Glomerular visceral epithelial cell (primary cell): ENCODE measurements around the gene DVL2.

Source experiments
- DNase-seq: peaks from one replicate; pipeline ENCODE4 v3.0.0-alpha.2; 2016; ENCODE audit errors: extremely low spot score

Gene DVL2

DNA sequence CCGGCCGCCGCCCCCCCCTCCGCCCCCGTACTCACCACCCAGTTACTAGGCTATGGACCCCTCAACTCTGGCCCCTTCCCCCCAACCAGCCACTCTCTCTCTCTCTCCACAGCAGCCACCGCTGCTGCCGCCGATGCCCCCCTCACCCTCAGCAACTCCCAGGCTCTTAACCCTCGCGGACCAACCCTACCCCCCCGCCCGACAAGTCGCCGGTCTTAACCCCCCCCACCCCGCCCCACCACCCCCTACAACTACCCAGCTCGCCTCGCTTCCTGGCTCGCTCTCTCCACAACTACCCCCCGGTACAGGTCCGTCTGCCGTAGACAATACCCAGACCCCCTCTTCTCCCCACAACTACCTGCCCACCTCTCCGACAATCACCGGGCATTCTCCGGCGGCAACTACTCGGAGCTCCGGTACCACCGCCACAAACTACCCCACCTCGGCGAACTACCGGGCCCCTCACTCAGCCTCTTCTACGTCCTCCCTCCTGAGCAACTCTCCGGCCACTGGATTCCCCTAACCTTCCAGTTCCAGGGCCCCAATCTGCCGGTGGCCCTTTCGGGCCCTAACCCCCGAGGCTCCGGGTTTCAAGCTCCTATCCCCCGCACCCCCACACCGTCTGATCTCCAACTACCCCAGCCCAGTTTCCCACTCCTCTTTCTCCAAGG is 4.2 kb upstream of the DVL2 start:
- DNase-seq: peak; percentile 52

DNA sequence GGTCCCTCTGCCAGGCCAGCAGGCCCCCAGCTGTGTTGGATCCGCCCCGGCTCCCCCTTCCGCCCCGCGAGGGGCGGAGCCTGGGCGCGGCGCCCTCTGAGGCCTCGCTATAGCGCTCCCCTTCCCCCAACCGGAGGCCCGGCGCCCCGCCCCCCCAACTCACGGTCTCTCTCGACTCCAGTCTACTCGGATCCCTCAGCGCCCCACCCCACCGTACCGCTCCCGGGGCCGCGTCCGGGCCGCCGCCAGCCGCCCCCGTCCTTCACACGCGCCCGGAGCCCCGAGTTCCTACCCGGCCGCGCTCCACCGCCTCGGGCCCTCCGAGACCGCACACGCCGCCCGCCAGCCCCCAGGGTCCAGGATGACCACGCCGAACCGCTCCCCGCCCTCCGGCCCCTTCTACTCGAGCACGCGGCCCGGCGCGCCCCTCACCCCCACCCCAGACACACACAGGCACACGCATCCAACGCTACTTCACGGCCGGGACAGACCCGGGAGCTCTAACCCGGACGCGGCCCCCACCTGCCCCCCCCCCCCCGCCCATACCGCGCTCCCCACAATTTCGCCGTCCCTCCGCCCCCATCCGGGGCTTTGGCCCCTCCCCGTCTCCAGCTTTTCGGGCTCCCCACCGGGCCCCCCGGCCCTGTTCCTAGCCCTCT is 3.6 kb upstream of the DVL2 start:
- peak; percentile 78 for DNase-seq

GRCh38 chr17:7237266-7237760 is 3.0 kb upstream of the DVL2 start:
- DNase-seq: no peak

DNA sequence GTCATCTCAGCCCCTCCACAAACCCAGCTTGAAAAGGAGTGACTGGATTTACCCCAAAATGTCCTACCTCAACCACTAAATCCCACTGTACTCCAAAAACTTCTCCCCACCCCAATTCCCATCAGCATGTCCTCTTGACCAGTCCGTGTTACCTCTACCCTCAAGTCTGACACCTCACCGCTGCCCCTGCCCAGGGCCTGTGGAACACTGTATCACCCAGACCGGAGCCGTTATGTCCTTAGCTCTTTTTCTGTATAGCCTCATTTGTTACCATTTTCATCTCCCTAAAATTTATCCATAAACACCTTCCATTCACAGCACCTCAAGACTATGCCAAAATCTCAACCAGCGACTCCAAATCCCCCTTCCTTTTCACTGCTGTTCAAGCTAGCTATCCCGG is 2.5 kb upstream of the DVL2 start:
- DNase-seq: no peak

GRCh38 chr17:7235693-7236665 is 1.7 kb upstream of the DVL2 start:
- DNase-seq: no peak

DNA sequence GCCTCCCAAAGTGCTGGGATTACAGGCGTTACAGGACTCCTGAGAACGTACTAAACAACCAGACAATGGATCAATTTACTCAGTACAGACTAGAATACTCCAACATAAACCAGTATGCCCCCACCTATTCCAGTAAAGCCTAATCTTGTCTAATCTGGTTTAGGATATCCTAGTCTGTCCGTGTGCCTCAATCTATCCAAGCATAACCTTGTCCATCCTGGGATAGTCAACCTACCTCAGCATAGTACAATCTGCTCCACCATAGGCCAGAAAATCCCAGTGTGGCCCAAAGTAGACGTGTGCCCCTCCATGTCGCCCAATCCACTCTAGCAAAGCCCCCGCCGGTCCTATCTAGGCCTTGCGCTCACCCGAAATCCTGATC is 625 bp downstream of the DVL2 start:
- DNase-seq: no peak

DNA sequence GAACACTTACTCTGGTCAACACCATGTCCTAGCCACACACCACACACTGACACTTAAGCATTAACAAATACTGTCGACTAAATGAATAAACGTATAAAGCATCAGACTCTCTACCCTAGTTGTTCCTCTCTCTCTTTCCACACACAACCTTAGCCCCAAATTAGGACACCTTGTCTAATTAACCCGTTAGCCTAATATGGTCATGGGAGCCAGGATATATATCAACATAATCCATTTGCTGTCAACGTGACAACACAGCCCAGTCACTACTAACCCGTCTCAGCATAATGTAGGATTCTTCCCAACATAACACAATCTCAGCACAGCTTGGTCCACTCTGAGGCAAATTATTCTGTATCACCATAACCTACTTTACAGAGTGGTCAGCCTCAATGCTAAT is 2.2 kb downstream of the DVL2 start:
- no peak for DNase-seq

DNA sequence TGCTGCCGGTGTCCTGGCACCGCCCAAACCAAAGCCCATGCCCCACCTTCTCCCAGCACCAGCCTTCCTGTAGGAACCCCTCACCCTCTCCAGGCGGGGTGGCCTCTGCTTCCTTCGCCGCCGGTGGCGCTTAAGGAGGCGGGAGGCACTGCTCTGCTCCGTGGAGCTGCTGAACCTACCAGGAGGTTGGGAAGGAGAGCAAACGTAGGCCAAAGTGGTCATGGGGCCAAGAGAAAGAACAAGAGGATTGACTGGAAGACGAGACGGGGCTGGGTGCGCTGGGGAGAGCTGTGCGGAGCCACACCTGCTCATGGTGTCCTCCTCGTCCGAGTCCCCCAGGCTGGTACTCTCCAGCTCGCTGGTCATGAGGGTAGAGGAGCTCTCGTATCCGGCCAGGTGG is 4.8 kb downstream of the DVL2 start:
- no peak for DNase-seq

DNA sequence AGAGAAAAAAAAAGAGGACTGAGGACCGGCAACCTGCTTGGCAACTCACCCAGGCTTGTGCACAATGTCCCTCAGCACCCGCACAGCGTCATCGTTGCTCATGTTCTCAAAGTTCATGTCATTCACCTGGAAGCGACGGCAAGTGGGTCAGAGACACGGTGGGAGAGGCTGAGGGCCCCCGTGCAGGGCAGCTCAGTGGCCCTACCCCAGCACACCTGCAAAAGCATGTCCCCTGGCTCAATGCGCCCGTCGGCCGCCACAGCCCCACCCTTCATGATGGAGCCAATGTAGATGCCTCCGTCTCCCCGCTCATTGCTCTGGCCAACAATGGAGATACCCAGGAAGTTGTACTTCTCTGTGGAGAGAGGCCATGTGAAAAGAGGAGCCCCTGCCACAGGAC is 5.4 kb downstream of the DVL2 start:
- DNase-seq: no peak

DNA sequence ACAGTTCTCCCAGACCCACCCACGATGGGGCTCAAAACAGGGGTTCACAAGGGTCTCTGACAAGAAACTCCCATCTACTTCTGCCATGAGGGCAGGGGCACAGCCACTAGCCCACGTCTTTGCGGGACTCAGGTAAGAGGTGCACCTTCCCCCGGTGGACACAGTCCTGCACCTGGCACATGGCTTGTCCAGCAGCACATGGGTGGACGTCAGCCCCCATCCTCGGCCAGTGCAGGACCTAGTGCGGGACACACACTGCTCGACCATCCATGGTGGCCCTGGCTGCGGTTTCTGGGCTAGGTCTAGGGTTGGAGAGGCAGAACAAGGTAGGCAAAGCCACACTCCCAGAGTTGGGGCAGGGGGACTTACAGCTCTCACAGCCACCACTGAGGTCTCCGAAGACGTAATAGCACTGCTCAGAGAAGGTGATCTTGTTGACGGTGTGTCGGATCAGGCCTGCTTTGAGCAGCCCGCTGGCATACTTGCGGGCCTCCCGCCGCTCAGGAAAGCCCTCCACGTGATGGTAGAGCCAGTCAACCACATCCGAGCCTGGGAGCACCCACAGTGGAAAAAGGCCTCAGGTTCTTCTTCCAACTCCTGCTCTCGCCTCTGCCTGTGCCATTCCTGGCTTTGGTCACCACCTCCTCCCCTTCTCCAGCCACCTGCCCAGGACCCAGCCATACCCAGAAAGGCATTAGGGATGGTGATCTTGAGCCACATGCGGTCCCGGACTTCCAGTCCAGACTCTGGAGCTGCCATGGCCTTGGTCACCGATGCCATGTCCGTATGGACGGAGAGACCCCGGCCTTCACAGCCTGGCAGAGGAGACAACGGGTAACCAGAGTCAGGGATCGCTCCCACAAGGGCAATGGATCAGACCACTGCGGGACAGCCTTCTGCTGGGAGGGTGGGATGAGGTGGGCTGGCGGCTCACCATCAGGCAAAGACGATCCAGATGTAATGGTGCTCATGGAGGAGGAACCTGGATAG is 7.3 kb downstream of the DVL2 start:
- DNase-seq: no peak

DNA sequence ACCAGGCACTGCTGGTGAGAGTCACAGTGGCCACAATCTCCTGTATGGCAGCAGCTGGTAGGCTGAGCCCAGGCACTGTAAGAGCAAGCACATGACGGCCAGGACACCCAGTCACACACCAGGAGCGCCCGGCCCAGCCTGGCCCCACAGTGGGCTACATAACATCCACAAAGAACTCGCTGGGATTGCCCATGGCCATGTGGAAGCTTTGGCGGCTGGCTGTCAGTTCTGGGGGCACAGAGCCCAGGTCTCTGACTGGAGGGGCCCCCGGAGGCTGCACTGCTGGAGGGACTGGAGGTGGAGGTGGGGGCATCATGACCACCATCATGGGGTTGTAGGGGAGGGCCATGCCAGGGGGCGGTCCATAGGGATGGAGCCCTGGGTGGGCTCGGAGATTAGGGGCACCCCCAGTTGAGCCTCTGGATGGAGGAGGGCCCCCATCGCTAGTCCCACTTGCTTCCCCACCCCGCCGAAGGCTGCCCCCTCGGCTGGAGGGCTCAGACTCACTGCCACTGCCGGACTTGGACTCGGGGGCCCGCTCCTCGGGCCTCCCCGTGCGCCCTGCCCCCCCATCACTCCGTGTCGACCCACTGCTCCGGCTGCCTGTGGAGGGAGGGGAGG is 8.5 kb downstream of the DVL2 start:
- DNase-seq: no peak

DNA sequence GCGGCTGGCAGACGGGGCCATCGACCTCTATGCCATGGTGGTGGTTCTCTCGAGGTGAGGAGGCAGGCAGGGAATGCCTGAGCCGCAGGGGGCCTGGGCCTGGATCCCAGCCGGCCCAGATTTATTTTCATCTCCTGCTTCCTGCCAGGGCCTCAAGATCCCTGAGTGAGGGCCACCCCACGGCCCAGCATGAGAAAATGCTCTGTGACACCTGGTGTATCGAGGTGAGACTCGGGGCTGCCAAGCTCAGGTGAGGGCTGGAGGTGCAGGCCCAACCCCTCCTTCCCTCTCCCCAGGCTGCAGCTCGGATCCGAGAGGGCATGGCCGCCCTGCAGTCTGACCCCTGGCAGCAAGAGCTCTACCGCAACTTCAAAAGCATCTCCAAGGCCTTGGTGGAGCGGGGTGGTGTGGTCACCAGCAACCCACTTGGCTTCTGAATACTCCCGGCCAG is 9.6 kb downstream of the DVL2 start:
- DNase-seq: no peak

DNA sequence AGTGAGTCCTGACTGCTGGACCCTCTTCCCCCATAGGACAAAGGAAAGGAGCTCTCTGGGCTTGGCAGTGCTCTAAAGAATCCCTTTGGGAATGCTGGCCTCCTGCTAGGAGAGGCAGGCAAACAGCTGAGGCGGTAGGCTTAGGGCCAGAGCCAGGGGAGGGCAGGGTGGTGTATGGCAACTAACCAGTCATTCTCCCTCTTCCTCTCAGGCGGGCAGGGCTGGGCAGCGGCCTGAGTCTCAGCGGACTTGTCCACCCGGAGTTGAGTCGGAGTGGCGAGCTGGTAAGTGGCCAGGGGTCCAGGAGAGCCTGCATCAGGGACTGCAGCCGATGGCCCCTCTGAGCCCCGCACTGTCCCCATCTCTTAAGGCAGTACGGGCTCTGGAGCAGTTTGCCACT is 10.2 kb downstream of the DVL2 start:
- no peak for DNase-seq

GRCh38 chr17:7223375-7223774 is 10.9 kb downstream of the DVL2 start:
- DNase-seq: no peak

GRCh38 chr17:7222972-7223292 is 11.4 kb downstream of the DVL2 start:
- no peak for DNase-seq

GRCh38 chr17:7222093-7222971 is 12.0 kb downstream of the DVL2 start:
- DNase-seq: no peak

DNA sequence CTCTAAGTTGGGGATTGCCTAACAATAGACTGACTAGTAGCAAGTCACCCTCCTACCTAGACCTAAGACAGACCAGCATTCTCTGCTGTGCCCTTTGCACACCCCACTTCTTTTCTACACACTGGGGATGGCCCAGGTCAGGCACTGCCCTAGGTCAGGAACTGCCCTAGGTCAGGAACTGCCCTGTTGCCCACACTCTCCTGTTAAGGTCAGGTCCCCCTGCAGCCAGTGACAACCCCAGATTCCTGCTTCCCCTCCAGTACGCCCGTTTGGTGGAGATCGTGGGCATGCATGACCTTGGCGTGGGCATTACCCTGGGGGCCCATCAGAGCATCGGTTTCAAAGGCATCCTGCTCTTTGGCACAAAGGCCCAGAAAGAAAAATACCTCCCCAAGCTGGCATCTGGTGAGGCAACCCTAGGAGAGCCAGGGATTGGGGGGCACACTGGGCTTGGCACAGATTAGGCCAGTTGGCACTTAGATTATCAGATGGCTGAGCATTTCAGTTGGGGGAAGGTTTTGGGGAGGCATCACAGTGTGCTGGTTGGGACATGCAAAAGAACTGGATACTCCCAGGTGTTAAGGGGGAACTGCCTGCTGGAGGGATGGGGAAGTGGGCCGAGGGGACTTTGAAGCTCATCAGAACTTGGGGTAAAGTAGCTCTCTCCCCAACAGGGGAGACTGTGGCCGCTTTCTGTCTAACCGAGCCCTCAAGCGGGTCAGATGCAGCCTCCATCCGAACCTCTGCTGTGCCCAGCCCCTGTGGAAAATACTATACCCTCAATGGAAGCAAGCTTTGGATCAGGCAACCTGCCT is 12.8 kb downstream of the DVL2 start:
- DNase-seq: no peak

DNA sequence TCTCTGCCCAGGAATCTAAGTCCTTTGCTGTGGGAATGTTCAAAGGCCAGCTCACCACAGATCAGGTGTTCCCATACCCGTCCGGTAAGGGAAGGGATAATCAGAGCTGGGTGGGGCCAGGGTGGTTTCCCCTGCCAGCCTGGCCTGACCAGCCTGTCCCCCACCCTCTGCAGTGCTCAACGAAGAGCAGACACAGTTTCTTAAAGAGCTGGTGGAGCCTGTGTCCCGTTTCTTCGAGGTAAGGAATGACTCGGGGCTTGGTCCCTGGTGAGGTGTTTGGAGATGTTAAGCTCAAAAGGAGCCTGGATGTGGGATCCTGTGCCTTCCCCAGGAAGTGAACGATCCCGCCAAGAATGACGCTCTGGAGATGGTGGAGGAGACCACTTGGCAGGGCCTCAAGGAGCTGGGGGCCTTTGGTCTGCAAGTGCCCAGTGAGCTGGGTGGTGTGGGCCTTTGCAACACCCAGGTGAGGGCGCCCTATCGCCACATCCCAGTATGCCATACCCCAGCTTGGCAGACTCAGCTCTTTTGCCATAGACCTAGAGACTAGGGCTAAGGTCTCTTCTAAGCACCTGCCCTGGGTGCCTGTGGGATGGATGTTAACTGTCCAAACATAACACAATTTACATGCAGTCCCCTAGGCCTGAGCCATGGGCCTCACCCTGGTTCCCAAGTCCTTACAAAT is 13.6 kb downstream of the DVL2 start:
- peak; percentile 68 for DNase-seq
